AG10803 (cell line): Measurements from ENCODE around the gene NANS.
"Not testable (repeated sequence)": the region's sequence is repeated elsewhere in the genome, so short reads cannot be mapped to it uniquely, and the experiment has no call there.

Experiments
- DNase-seq: peaks from one replicate; pipeline ENCODE4 v3.0.0; 2010; ENCODE audit warnings: low read depth
- H3K4me3 ChIP-seq: 2 replicates; pipeline ENCODE4 v1.5.1; 2011; ENCODE audit warnings: mild to moderate bottlenecking, low read length, control low read depth
- CTCF ChIP-seq: conservative IDR thresholded peaks from 2 replicates; pipeline ENCODE4 v1.5.1; 2011; ENCODE audit warnings: mild to moderate bottlenecking, low read length, control low read depth, inconsistent platforms

The NANS gene

GRCh38 chr9:98124637-98125426 lies 68.3 kb downstream of the NANS start:
- no peak for TF ChIP-seq CTCF
- no peak overlapping the region for H3K4me3 ChIP-seq
- DNase-seq: no peak

DNA sequence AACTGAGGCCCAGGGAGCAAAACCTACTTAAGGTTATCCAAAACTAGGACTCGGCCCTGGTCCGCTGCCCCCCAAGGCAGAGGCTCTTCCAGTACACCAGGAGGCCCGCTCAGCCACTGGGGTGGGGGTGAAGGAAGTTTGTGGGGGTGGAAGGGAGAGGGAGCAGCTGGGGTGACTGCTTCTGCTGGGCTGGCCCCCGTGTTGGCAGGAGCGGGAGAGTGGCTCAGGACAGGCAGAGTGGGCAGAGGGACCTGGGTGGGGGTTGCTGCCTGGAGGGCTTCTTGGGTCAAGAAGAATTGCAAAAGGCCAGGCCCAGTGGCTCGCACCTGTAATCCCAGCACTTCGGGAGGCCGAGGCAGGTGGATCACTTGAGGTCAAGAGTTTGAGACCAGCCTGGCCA lies 70.7 kb downstream of the NANS start:
- no peak for TF ChIP-seq CTCF
- no peak overlapping the region for H3K4me3 ChIP-seq
- no peak for DNase-seq

DNA sequence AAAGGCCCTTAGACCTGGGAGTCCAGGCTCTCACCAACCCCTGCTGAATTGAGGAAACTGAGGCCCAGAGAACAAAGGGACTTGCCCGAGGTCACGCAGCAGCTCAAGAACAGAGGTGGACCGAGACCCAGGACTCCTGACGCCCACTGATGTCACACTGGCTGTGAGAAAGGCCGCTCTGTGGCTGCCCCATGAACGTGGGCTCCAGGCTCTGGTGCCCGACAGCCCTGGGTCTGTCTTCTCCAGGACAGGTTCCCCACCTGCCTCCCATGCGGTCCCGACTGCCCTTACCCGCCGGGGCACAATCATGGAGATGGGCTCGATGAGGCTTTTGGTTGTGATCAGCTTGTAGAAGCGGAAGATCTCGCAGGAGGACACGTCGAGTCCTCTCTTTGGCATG lies 71.8 kb downstream of the NANS start:
- no peak overlapping the region for H3K4me3 ChIP-seq
- DNase-seq: no peak
- TF ChIP-seq CTCF: no peak

- no peak for TF ChIP-seq CTCF
- H3K4me3 ChIP-seq: no peak overlapping the region
- no peak for DNase-seq
Observed at GRCh38 chr9:98129451-98129881, 72.9 kb downstream of the NANS start.

GRCh38 chr9:98130060-98130459 lies 73.5 kb downstream of the NANS start:
- H3K4me3 ChIP-seq, DNase-seq: not testable (repeated sequence)

DNA sequence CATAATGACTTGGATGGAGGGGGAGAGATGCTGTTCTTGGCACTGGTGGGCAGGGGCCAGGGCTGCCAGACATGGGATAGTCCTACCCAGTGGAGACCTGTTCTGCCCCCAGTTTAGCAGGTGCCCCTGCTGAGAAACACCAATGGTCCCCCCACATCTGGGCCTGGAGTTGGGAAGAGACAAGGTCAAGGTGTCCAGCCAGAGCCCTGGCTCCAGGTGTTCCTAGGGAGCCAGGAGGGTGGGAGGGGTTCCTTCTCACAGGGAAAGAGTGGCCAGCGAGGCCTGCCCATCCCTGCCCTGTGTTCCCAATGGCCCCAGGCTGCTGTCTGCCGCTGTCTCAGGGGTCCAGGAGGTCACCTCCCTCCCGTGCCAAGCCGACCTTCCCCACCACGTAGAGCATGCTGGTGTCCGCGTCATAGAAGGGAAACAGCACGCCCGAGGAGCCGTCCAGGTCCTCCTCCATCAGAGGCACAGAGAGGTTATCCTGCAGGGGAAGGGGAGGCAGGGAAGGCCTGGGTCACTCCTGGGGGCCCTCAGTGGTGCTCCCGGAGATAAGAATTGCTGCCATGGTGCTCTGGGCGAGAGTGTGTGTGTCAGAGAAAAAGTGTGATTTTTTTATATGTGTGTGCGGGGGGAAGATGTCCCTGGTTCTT lies 74.2 kb downstream of the NANS start:
- no peak for TF ChIP-seq CTCF
- no peak for DNase-seq
- no peak overlapping the region for H3K4me3 ChIP-seq

- TF ChIP-seq CTCF: no peak
- no peak for DNase-seq
- no peak overlapping the region for H3K4me3 ChIP-seq
Observed at GRCh38 chr9:98132158-98132557, 75.6 kb downstream of the NANS start.
